Measurements from ENCODE around the gene CDH23.

The CDH23 gene

DNA sequence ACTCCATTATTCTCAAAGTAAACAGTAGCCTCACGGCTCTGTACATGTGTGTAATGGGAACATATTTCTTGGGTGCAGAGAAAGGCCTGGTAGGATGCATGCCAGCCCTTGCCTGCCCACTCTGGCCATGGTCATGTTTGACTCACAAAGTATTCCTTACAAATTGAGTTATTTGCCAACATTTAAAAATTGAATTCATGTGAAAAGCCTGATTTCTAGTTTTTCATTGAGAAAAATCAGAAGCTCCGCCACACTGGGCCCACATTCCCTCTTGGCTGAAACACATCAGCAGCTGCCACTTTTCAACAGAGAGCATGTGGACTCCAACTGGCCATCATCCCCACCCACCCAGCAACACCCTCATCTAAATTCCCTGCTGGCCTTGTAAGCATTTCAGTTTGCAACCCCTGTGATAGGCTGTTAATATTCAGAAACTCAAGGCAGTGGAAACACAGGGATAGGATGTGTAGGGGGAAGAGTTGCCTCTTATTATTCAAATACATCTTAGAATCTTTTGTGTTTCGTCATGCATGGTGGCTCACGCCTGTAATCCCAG lies 40.9 kb downstream of the CDH23 start:
- in situ Hi-C loops (cut with HindIII; ENCODE audit: low sequenced_read_pairs) = no loop called here

DNA sequence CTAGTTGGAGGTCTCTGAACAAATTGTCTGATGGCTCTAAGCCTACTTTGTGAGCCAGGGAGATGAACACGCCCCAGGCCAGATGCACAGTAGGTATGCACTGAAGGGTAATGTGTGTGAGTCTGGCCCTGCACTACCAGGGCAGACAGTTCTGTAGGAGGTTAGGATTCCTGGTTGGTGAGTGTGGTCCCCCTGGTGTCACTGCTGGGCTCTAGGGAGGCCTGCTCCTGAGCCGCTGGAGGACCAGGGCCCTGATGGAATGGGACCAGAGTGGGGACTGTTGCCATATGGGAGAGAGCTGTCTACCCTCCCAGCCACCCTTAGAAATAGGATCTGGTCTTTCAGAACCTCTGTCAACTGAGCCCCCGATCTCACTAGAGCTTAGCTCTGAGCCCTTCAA lies 42.0 kb downstream of the CDH23 start:
- in situ Hi-C loops (cut with HindIII; ENCODE audit: low sequenced_read_pairs) = no loop called here

DNA sequence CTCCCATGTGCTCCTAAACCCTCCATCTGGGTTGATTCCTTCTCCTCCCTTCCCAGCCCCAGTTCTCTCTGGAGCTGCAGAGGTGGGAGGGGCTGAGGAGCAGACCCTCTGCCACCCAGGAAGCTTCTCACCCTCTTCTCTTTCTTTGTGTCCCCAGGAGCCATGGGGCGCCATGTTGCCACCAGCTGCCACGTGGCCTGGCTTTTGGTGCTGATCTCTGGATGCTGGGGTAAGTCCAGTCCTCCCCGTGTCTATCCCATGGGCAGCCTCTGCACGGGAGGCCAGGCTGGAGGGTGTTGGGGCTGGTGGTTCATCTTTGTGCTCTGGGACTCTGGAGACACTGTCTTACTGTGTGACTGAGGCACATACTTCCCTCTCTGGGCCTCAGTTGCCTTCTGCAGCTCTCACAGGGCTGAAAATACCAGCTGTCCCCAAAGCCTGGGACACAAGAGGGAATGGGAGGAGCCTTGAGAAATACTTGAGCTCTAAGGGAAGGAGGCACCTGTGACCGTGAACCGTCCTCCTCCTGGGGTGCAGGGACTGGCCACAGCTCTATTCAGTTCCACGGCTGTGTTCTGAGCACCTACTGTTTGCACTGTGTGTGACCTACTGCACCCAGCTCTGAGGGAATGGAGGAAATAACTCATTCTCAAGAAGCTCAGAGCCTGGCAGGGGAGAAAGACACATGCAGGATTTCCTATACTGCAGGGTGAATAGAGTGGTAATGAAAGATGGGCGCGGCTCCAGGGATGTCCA lies 43.1 kb downstream of the CDH23 start:
- in situ Hi-C loops (cut with HindIII; ENCODE audit: low sequenced_read_pairs) = no loop called here

DNA sequence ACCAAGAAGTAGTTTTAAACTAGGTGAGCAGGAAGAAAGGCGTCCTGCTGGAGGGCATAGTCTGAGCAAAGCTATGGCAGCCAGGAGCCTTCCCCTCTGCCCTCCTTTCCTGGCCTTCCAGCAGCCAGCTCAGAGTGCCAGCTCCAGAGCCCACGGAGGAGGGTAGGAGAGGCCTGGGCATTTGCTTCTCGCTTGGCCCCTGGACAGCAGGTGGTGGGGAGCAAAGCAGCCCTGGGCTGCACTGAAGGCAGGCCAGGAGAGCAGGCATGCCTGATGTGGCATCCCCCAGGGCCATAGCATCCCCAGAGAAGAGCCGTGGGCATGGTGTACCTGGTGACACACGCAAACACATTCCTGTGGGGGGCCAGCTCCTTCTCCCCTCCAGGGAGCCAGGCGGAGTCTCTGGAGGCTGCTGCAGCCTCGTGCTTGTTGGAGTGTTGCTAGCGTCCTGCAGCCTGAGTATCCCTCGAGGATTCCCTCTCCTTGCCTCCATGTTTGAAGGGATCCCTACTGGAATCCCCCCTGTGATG lies 43.9 kb downstream of the CDH23 start:
- in situ Hi-C loops (cut with HindIII; ENCODE audit: low sequenced_read_pairs) = no loop called here

DNA sequence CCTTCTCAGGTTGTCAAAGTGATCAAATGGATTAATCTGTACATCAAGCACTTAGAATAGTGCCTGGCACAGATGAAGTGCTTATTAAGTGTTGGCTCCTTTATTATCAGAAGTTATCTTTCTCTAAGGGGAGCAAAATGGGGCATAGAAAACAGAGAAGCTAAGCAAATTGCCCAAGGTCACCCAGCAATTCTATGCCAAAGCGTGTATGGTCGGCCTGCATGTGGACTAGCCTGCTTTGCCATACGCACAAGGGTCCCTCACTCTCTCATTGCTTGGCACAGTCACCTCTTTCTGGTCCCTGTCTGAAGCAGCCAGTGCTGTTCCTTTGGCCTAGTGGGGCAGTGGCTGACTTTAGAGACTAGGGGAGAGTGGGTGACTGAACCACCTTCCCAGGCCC lies 45.3 kb downstream of the CDH23 start:
- in situ Hi-C loops (cut with HindIII; ENCODE audit: low sequenced_read_pairs) = no loop called here

DNA sequence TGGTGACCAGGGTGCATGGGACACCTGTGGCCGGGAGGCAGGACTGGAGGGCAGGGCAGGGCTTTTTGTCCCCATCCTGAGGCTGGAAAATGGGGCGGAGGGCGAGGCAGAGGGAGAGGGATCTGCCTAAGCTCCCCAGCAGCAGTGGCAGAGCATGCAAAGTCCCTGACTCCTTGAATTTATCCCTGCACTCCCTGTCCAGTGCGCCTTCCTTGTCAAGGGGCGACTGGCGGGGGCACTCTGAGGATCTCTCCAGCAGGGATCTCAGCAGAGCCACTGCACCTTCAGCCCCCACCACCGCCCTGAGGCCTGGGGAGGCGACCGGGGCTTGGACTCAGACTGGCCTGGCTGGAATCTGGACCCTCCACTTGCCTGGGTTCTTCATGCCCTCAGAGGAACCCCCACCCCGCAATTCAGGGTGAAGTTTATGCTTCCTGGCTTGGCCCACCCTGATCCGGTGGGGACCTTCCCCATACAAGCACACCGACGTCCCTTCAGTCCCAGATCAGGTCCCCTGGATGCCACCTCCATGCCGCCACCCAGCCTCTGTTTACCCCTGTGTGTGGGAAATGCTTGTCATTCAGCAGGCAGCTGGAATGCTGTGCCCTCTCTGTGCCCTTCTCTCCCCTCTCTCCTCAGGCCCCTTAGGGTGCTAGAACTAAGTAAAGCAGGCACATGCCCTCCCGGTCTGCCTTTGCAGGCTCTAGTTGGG lies 46.3 kb downstream of the CDH23 start:
- in situ Hi-C loops (cut with HindIII; ENCODE audit: low sequenced_read_pairs) = no loop called here

DNA sequence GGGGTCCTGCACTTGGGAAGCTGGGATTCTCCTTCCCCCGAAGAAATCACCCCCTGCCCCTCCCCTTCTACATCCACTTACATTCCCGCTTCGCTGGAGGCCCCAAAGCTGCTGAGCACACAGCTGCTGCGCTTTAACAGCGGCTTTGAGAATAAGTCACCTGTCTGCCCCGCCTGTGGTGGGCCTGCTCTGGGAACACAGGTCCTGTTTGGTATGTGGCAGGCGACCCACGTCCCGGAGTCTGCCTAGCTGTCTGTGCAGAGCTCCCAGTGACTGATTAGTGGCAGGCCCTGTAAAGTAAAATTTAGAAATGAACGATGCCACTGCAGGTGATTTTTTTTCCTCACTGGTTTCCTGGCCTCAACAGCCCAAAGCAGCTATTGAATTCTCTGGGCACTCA lies 47.0 kb downstream of the CDH23 start:
- in situ Hi-C loops (cut with HindIII; ENCODE audit: low sequenced_read_pairs) = no loop called here

DNA sequence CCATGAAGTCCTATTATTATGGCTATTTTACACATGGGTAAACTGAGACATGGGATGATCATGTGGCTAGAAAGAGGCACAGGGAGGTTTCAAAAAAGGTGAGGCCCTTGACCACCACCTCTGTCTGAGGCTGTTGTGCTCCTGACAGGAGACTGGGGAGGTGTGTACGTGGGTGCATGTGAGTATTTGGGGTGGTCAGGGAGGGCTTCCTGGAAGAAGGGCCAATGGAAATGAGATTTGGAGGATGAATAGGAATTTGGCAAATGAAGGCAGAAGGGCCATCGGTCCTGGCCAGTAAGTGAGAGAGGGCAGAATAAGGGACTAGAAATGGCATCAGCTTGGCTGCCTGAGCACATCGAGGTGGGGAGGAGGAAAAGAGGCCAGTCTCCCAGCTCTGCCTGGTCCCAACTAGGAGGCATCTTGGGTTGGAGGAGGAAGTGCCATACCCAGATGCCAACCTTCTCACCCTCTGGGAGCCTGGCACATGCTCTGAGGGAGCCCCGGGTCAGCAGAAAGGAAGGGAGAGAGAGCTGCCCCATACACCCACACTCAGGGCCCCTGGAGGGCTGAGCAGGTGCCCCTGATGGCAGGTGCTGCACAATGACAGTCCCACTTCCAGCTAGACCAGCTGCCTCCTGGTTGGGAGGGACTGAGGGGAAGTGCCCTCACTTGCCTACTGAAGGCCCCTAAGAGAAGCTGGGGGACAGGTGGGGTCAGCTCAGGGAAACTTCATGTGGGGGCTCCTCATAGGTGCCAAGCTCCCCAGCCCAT lies 47.7 kb downstream of the CDH23 start:
- in situ Hi-C loops (cut with HindIII; ENCODE audit: low sequenced_read_pairs) = no loop called here

DNA sequence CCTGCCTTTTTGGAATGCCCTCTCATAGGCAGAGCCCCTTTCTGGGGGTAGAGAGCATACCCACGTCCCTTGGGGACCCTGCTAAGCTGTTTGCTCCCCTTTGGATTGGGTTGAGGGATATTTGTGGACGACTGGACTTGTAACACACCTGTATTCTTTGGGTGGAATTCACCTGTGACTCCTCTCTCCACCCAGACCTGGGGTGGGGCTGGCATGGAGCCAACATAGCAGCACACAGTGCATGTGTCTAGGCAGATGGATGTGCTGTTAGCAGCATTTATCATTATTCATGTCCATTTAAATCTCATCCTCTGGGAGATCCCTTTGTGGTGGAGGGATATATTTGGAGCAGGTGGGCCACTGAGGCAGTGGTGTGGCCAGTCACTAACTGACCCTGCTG lies 51.0 kb downstream of the CDH23 start:
- in situ Hi-C loops (cut with HindIII; ENCODE audit: low sequenced_read_pairs) = no loop called here

DNA sequence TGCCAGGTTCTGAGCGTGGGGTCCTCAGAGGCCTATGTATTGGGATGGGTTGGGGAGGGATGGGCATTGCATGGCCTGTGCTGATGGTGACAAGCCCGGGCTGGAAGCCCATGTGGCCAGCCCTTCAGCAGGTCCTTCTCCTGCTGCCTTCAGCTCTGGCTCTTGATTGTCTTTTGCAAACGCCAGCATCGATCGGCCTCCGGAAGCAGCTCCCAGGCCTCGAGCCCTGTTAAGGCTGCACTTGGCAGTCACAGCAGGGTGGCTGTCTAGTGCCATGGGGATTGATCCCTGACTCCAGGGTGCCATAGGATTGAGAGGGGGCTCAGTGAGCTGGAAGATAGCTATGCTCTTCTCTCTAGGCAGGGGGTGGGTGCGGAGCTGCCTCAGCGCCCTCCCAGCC lies 51.4 kb downstream of the CDH23 start:
- in situ Hi-C loops (cut with HindIII; ENCODE audit: low sequenced_read_pairs) = no loop called here

DNA sequence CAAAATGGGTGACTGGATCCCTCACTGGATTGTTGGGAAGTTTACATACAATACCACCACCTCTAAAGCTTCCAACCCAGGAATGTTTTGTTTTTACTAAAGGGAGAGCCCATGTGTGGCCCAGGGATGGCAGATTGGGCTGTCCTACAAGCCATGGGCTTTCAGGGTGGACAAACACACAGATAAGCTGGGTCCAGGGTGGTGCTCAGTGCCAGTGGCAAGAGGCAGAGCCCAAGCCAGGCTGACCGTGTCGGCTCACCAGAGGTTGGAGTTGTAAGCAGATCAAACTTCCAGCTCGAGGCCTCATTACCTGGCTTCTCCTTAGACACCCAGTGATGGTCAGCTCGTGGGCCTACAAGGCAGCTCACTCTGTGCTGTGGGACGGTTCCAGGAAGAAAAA lies 52.3 kb downstream of the CDH23 start:
- in situ Hi-C loops (cut with HindIII; ENCODE audit: low sequenced_read_pairs) = no loop called here

DNA sequence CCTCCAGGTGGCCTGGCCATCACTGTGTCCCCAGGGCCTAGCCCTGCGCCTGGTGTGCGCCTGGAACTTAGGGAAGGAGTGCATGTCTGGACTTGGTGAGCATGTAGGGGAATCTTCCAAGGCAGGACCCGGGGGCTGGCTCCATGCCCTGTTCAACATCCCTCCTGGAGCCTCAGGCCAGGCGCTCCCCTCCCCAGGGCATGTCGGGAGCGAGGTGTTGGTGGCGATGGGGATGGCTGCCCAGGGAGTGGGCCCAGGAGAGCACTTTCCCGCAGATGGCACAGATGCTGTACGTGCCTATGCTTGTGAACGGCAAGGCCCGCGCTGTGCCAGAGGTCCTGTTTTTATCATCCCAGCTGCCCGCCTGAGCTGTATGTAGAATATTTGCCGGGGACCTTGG lies 55.0 kb downstream of the CDH23 start:
- in situ Hi-C loops (cut with HindIII; ENCODE audit: low sequenced_read_pairs) = loop anchor here (5.0 kb wide), 1 partner anchor 71 kb away; no protein-coding TSS in a partner anchor

DNA sequence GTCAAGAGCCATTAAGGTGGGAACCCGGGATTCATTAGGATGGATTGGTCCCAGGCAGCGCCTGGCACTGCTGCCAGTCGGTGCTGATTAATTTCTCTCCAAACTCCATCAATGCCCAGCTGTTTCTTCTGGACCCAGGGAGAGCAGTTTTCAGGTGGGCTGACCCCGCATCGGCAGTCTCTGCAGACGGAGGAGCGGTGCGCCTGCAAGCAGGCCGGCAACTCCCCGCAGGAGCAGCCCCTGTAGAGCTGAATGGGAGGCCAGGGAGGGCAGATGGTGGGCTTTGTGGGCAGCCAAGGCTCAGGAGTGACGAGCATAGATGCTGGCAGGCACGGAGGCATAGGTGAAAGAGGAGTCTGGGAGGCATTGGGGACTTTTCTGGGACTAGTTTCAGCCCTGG lies 56.5 kb downstream of the CDH23 start:
- in situ Hi-C loops (cut with HindIII; ENCODE audit: low sequenced_read_pairs) = loop anchor here (5.0 kb wide), 1 partner anchor 69 kb away; no protein-coding TSS in a partner anchor

DNA sequence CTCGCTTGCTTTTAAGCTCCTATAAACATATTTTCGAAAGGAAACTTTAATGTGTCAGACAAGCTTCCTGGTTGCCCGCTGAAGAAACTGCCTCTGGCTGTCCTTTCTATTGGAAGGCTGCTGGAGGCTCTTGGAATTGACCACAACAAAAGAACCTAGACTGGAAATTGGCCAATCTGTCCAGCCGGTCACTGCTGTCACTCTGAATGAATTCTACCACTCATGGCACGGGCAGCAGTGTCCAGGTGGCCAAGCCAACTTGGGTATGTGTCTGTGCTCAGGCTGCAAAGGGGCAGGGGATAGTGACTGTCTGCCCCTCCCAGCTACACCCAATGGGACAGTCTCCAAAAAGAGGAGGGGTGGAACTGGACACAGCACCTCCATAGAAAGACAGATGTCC lies 57.6 kb downstream of the CDH23 start:
- in situ Hi-C loops (cut with HindIII; ENCODE audit: low sequenced_read_pairs) = loop anchor here (5.0 kb wide), 1 partner anchor 68 kb away; no protein-coding TSS in a partner anchor

DNA sequence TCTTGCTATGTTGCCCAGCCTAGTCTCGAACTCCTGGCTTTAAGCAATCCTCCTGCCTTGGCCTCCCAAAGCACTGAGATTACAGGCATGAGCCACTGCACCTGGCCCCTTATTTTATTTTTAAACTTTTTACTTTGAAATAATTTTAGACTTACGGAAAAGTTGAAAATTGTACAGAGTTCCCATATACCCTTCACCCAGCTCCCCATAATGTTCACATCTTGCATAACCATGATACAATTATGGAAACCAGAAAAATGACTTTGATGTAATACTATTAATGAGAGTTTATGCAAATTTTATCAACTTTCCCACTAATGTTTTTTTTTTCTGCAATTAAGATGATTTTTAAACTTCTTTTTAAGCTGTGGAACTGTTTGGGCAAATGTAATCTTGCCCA lies 58.3 kb downstream of the CDH23 start:
- in situ Hi-C loops (cut with HindIII; ENCODE audit: low sequenced_read_pairs) = no loop called here

DNA sequence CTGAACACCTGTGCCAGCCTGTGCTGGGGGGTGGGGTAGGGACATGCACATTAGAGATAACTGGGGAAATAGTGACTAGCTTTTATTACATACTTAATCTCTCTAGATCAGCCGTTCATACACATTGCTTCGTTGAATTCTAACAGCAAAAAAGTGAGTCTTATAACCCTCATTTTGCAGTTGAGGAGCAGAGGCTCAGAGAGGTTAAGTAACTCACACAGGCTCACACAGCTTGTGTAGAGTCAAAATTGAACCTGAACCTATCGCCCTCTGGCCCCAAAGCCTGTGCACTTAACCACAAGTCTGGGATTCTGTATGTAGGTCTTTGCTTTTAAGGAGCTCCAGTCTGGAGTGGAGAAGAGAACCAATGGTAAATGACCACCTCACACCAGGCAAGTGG lies 59.9 kb downstream of the CDH23 start:
- in situ Hi-C loops (cut with HindIII; ENCODE audit: low sequenced_read_pairs) = no loop called here

DNA sequence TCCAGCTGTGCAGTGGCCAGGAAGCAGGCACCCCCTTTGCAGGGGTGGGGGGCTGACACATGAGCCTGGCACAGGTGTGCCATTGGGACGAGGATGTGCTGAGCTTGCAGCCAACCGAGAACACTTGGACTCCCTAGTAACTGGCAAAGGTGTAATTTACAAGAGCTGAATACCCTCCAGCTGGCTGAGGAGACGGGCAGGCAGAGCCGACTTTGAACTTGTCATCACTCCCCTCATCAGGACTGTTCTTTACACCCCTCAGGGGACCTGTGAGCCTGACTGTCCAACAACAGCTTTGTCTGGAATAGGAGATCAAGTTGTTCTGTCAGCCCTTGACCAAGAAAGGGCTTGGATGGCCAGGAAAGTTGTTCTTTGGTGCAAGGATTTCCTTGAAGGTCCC lies 61.2 kb downstream of the CDH23 start:
- in situ Hi-C loops (cut with HindIII; ENCODE audit: low sequenced_read_pairs) = no loop called here

DNA sequence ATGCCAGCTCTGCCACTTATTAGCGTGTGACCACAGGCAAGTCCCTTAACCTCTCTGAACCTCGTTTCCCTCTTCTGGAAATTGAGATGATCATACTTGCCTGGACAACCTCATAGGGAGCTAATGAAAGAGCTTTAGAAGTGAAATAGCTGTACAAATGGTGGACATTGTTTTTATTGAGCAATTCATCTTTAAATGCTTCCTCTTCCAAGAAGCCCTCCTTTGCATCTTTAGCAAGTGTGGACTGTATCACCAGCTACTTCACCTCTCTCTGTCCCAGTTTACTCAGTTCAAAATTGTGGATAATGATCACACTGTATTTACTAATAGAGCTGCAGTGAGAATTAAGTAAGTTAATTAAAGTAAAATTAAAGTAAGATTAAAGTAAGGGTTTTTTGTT lies 61.7 kb downstream of the CDH23 start:
- in situ Hi-C loops (cut with HindIII; ENCODE audit: low sequenced_read_pairs) = no loop called here

DNA sequence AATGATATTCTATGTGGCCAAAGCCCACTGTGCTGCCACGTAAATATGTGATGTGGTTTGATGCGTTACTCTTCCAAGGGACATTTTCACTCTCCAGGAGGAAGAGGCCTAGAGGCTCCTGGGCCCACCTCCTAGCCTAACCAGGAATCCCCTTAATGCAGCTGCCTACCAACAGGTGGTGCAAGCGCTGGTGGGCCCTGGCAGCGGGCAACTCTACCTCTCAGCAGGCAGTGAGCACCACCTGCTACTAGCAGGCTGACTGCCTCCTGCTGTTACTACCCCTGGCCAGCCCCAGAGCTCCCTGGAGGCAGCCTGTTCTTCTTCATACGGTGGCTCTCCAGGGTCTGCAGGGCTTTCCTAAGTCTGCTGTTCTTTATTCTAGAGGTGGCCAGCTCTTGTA lies 62.8 kb downstream of the CDH23 start:
- in situ Hi-C loops (cut with HindIII; ENCODE audit: low sequenced_read_pairs) = no loop called here

DNA sequence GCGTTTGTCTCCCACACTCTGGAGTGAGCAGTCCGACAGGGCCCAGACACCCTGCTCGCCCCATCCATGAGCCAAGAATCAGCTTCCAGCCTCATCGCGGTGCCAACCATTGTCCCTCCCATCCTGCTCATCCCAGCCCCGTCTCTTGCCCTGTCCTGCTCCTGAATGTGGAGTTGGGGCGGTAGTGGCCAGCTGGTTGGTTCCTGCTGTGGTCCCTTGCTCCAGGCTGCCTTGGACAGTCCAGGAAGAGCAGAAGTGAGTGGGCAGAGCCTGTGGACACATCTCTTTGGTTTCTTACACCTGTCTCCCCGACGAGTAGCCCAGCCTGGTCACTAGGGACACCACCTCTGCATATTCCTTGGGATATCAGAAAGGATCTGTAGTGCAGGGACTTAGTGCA lies 63.9 kb downstream of the CDH23 start:
- in situ Hi-C loops (cut with HindIII; ENCODE audit: low sequenced_read_pairs) = no loop called here

DNA sequence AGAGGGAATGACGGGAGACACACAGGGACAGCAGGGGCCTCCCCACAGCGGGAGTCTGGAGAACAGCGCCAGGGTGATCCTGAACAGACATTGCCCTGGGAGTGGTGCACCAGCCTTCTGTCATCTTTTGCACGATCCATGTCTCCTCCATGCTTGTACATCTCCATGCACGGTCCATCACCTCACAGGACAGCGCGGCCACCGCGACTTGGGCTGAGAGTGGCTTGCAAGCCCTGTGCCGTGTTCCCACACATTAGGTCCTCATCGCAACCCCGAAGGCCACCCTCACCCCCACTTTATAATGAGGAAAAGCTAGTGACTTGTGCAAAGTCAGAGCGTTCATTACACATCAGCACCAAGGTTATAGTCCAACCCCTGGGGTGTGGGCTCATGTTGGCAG lies 64.7 kb downstream of the CDH23 start:
- in situ Hi-C loops (cut with HindIII; ENCODE audit: low sequenced_read_pairs) = no loop called here

All from endothelial cell of hepatic sinusoid (primary cell).